GM12875 (cell line): Measurements from ENCODE around the gene ADD3.
"Not testable (repeated sequence)": the region's sequence is repeated elsewhere in the genome, so short reads cannot be mapped to it uniquely, and the experiment has no call there.

Source experiments
- H3K4me3 ChIP-seq: one replicate; pipeline ENCODE4 v1.5.1; 2011; ENCODE audit warnings: low read depth, low read length, control low read depth
- CTCF ChIP-seq: IDR thresholded peaks from 2 replicates; pipeline ENCODE4 v1.5.1; 2011; ENCODE audit warnings: low read depth, mild to moderate bottlenecking, control low read depth, inconsistent platforms, low read length, moderate library complexity, borderline replicate concordance; ENCODE audit not compliant: insufficient read depth

The ADD3 gene

GRCh38 chr10:109984013-109984412 is 23.8 kb upstream of the ADD3 start:
- no peak overlapping the region for H3K4me3 ChIP-seq
- TF ChIP-seq CTCF = no peak

GRCh38 chr10:109985768-109986167 is 22.0 kb upstream of the ADD3 start:
- not testable (repeated sequence) for H3K4me3 ChIP-seq

GRCh38 chr10:109987452-109988211 is 20.2 kb upstream of the ADD3 start:
- no peak for TF ChIP-seq CTCF
- no peak overlapping the region for H3K4me3 ChIP-seq

- no peak overlapping the region for H3K4me3 ChIP-seq
- no peak for TF ChIP-seq CTCF
Measured at GRCh38 chr10:109988212-109988596, 19.6 kb upstream of the ADD3 start.

- no peak overlapping the region for H3K4me3 ChIP-seq
- TF ChIP-seq CTCF = no peak
Measured at GRCh38 chr10:109991266-109991855, 16.4 kb upstream of the ADD3 start.

GRCh38 chr10:109992485-109992884 is 15.3 kb upstream of the ADD3 start:
- no peak overlapping the region for H3K4me3 ChIP-seq
- TF ChIP-seq CTCF = no peak

GRCh38 chr10:109993551-109994330 is 14.0 kb upstream of the ADD3 start:
- no peak for TF ChIP-seq CTCF
- H3K4me3 ChIP-seq = no peak overlapping the region
